GM23338 (cell line): Measurements from ENCODE around the gene RBFOX1. TPM values are rescaled to one million over a fixed set of nuclear protein-coding genes. Genes with fewer than 3 reads are reported as not detected.

ENCODE experiments used
- ATAC-seq: fragments of 200-7000 bp; cut with Tn5 transposase; 3 replicates; pipeline ENCODE4 v1.9.1; 2020
- DNase-seq: peaks from one replicate; pipeline ENCODE4 v3.0.0-alpha.2; 2015; ENCODE audit warnings: low spot score
- H2AFZ ChIP-seq: fragments of 200-600 bp; sonication (generic); 2 replicates; pipeline ENCODE4 v1.8.0; 2016; ENCODE audit warnings: antibody characterized with exemption, mild to moderate bottlenecking, moderate library complexity
- H3F3A ChIP-seq: fragments of 200-600 bp; sonication (generic); replicated peaks from 2 replicates; pipeline ENCODE4 v1.8.0; 2017; ENCODE audit warnings: antibody characterized with exemption, mixed run types, low read depth
- H3K27ac ChIP-seq: fragments of 200-600 bp; sonication (generic); 2 replicates; pipeline ENCODE4 v1.6.1; 2016; ENCODE audit warnings: low read depth
- H3K27me3 ChIP-seq: fragments of 200-600 bp; sonication (generic); 2 replicates; pipeline ENCODE4 v1.8.0; 2016; ENCODE audit warnings: mild to moderate bottlenecking, mixed run types, moderate library complexity; ENCODE audit not compliant: insufficient read depth
- H3K36me3 ChIP-seq: fragments of 200-600 bp; sonication (generic); 2 replicates; pipeline ENCODE4 v1.8.0; 2016; ENCODE audit warnings: mild to moderate bottlenecking; ENCODE audit not compliant: insufficient read depth
- H3K4me1 ChIP-seq: fragments of 200-600 bp; sonication (generic); 2 replicates; pipeline ENCODE4 v1.8.0; 2016; ENCODE audit warnings: mild to moderate bottlenecking, moderate library complexity; ENCODE audit not compliant: insufficient read depth
- H3K4me2 ChIP-seq: fragments of 200-600 bp; sonication (generic); 2 replicates; pipeline ENCODE4 v1.7.1; 2017; ENCODE audit warnings: mixed run types
- H3K4me3 ChIP-seq: fragments of 200-600 bp; sonication (generic); 2 replicates; pipeline ENCODE4 v1.6.1; 2016; ENCODE audit warnings: mixed run types
- H3K79me2 ChIP-seq: fragments of 200-600 bp; sonication (generic); replicated peaks from 2 replicates; pipeline ENCODE4 v1.8.0; 2017; ENCODE audit warnings: mild to moderate bottlenecking; ENCODE audit not compliant: insufficient read depth
- H3K9me2 ChIP-seq: fragments of 200-600 bp; sonication (generic); 2 replicates; pipeline ENCODE4 v1.8.0; 2017; ENCODE audit not compliant: insufficient read depth
- H4K20me1 ChIP-seq: fragments of 200-600 bp; sonication (generic); replicated peaks from 2 replicates; pipeline ENCODE4 v1.8.0; 2017; ENCODE audit warnings: mild to moderate bottlenecking; ENCODE audit not compliant: insufficient read depth
- H3K27ac Mint-ChIP-seq: 2 replicates; pipeline ENCODE4 v1.8.0; 2020; ENCODE audit warnings: inconsistent platforms, mild to moderate bottlenecking, moderate library complexity, mixed read lengths
- H3K27me3 Mint-ChIP-seq: 3 replicates; pipeline ENCODE4 v1.8.0; 2022; ENCODE audit warnings: low read depth, mild to moderate bottlenecking, moderate library complexity, mixed read lengths, inconsistent platforms; ENCODE audit not compliant: insufficient read depth, poor library complexity
- H3K36me3 Mint-ChIP-seq: 3 replicates; pipeline ENCODE4 v1.8.0; 2021; ENCODE audit warnings: low read depth, mild to moderate bottlenecking, inconsistent platforms, moderate library complexity, mixed read lengths
- H3K4me1 Mint-ChIP-seq: 3 replicates; pipeline ENCODE4 v1.8.0; 2020; ENCODE audit warnings: mild to moderate bottlenecking, inconsistent platforms, mixed read lengths
- H3K4me3 Mint-ChIP-seq: 3 replicates; pipeline ENCODE4 v1.8.0; 2021; ENCODE audit warnings: moderate library complexity, mild to moderate bottlenecking, inconsistent platforms, mixed read lengths
- H3K9me3 Mint-ChIP-seq: 3 replicates; pipeline ENCODE4 v1.8.0; 2020; ENCODE audit warnings: moderate library complexity, mild to moderate bottlenecking, inconsistent platforms, mixed read lengths
- CTCF ChIP-seq, 2 experiments: fragments of 200-600 bp in 1 of 2; sonication (generic) in 1 of 2; conservative IDR thresholded peaks; 2 replicates each; pipeline versions ENCODE4 v1.5.1 to v1.6.1; 2016 to 2017; ENCODE audit warnings: antibody characterized with exemption in 2 of 2, low read depth in 2 of 2, mild to moderate bottlenecking in 2 of 2, moderate library complexity in 1 of 2
- JUNB ChIP-seq: IDR thresholded peaks from one replicate; pipeline ENCODE4 v1.6.1; 2016; ENCODE audit warnings: antibody characterized with exemption; ENCODE audit not compliant: unreplicated experiment
- POLR2AphosphoS5 ChIP-seq: IDR thresholded peaks from 2 replicates; pipeline ENCODE4 v1.6.1; 2016; ENCODE audit warnings: antibody characterized with exemption, low read depth
- REST ChIP-seq: IDR thresholded peaks from one replicate; pipeline ENCODE4 v1.6.1; 2018; ENCODE audit warnings: antibody characterized with exemption; ENCODE audit not compliant: unreplicated experiment
- STAT1 ChIP-seq: IDR thresholded peaks from one replicate; pipeline ENCODE4 v1.6.1; 2016; ENCODE audit warnings: antibody characterized with exemption; ENCODE audit not compliant: unreplicated experiment
- polyA plus RNA-seq: library from polyadenylated mRNA; unstranded; fragments of >200 nt; fragmentation: Nextera tagmentation; extraction: Ambion mirVana; gene quantifications from 2 replicates; pipeline ENCODE4 v1.2.1, GENCODE V29; 2016
- total RNA-seq: library from RNA; depleted of rRNA; stranded (reverse); fragments of >200 nt; shearing (Covaris generic); gene quantifications from 2 replicates; pipeline ENCODE4 v1.2.3, GENCODE V29; 2014
- TF ChIP-seq, protein P1 (sequence below): fragments of 250-450 bp; sonication (Bioruptor Pico); IDR thresholded peaks from 2 replicates; pipeline ENCODE4 v1.5.0; 2020; ENCODE audit warnings: mild to moderate bottlenecking, moderate library complexity
- TF ChIP-seq, protein P2 (sequence below): IDR thresholded peaks from 2 replicates; pipeline ENCODE4 v1.6.1; 2016; ENCODE audit warnings: antibody characterized with exemption

Gene RBFOX1
- total and polyA plus RNA-seq, 2 experiments from 2014 or later, result 2.5 to 3.6 TPM

DNA sequence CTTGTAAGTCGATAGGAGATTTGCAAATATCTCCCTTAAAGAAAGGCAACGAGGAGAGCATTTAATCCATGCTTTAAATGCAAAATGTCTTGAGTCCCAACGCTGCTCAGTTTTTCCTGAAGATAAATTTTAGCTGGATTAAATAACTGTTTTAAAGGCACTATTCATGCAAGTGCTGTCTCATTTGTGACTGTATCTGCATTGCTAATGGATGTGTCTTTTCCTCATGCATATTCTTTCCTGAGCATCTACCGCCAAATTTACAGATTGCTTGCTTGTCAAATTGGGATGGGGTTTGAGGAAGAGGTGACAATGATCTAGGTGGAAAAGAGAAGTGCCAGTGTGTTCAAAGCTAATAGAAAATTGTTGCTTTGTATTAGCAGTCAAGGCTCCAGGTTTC is 106.9 kb downstream of the RBFOX1 start:
- Histone ChIP-seq H3K36me3 (no peaks in the 10 kb centered on the region), H3K4me3 (no peak overlapping the region), H3K4me2 (peak overlapping the region; percentile 43; the same call in 1 of the 2 replicates), H3K27me3 (no peaks in the 10 kb centered on the region), H3K9me2 (no peaks in the 10 kb centered on the region), H2AFZ (no peak overlapping the region), H3K79me2 (no peaks in the 10 kb centered on the region), H3K27ac (no peak overlapping the region), H3K4me1 (peaks cover 16% of the 10 kb centered on the region), H3F3A (no peaks in the 10 kb centered on the region), H4K20me1 (no peaks in the 10 kb centered on the region)
- no peaks in the 10 kb centered on the region; the same call in 2 of the 3 replicates for H3K9me3 Mint-ChIP-seq
- ATAC-seq (no peak), DNase-seq (no peak)
- H3K27me3 Mint-ChIP-seq, result no peaks in the 10 kb centered on the region
- TF ChIP-seq REST (no peak), CTCF (conservative IDR thresholded peaks at IDR 0.05; ENCODE audit: low read depth in 2 of 2) (no peak), STAT1 (no peak), POLR2AphosphoS5 (no peak), JUNB (no peak)
- TF ChIP-seq, protein P1, sequence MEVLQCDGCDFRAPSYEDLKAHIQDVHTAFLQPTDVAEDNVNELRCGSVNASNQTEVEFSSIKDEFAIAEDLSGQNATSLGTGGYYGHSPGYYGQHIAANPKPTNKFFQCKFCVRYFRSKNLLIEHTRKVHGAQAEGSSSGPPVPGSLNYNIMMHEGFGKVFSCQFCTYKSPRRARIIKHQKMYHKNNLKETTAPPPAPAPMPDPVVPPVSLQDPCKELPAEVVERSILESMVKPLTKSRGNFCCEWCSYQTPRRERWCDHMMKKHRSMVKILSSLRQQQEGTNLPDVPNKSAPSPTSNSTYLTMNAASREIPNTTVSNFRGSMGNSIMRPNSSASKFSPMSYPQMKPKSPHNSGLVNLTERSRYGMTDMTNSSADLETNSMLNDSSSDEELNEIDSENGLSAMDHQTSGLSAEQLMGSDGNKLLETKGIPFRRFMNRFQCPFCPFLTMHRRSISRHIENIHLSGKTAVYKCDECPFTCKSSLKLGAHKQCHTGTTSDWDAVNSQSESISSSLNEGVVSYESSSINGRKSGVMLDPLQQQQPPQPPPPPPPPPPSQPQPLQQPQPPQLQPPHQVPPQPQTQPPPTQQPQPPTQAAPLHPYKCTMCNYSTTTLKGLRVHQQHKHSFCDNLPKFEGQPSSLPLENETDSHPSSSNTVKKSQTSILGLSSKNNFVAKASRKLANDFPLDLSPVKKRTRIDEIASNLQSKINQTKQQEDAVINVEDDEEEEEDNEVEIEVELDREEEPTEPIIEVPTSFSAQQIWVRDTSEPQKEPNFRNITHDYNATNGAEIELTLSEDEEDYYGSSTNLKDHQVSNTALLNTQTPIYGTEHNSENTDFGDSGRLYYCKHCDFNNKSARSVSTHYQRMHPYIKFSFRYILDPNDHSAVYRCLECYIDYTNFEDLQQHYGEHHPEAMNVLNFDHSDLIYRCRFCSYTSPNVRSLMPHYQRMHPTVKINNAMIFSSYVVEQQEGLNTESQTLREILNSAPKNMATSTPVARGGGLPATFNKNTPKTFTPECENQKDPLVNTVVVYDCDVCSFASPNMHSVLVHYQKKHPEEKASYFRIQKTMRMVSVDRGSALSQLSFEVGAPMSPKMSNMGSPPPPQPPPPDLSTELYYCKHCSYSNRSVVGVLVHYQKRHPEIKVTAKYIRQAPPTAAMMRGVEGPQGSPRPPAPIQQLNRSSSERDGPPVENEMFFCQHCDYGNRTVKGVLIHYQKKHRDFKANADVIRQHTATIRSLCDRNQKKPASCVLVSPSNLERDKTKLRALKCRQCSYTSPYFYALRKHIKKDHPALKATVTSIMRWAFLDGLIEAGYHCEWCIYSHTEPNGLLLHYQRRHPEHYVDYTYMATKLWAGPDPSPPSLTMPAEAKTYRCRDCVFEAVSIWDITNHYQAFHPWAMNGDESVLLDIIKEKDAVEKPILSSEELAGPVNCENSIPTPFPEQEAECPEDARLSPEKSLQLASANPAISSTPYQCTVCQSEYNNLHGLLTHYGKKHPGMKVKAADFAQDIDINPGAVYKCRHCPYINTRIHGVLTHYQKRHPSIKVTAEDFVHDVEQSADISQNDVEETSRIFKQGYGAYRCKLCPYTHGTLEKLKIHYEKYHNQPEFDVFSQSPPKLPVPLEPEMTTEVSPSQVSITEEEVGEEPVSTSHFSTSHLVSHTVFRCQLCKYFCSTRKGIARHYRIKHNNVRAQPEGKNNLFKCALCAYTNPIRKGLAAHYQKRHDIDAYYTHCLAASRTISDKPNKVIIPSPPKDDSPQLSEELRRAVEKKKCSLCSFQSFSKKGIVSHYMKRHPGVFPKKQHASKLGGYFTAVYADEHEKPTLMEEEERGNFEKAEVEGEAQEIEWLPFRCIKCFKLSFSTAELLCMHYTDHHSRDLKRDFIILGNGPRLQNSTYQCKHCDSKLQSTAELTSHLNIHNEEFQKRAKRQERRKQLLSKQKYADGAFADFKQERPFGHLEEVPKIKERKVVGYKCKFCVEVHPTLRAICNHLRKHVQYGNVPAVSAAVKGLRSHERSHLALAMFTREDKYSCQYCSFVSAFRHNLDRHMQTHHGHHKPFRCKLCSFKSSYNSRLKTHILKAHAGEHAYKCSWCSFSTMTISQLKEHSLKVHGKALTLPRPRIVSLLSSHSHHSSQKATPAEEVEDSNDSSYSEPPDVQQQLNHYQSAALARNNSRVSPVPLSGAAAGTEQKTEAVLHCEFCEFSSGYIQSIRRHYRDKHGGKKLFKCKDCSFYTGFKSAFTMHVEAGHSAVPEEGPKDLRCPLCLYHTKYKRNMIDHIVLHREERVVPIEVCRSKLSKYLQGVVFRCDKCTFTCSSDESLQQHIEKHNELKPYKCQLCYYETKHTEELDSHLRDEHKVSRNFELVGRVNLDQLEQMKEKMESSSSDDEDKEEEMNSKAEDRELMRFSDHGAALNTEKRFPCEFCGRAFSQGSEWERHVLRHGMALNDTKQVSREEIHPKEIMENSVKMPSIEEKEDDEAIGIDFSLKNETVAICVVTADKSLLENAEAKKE (CRISPR knock-in tag), result no peak
- TF ChIP-seq, protein P2, sequence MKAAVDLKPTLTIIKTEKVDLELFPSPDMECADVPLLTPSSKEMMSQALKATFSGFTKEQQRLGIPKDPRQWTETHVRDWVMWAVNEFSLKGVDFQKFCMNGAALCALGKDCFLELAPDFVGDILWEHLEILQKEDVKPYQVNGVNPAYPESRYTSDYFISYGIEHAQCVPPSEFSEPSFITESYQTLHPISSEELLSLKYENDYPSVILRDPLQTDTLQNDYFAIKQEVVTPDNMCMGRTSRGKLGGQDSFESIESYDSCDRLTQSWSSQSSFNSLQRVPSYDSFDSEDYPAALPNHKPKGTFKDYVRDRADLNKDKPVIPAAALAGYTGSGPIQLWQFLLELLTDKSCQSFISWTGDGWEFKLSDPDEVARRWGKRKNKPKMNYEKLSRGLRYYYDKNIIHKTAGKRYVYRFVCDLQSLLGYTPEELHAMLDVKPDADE, result no peak
- H3K27ac Mint-ChIP-seq, result peak overlapping the region; percentile 23; the same call in 1 of the 2 replicates
- peaks cover 53% of the 10 kb centered on the region for H3K4me1 Mint-ChIP-seq
- no peaks in the 10 kb centered on the region for H3K36me3 Mint-ChIP-seq
- H3K4me3 Mint-ChIP-seq, result peak overlapping the region; percentile 9; the same call in 1 of the 3 replicates
